Activated B cell treated with CpG ODN at 0.5 μM for 24 hours (primary cell): ENCODE results near the gene NAALADL2. TPM values are rescaled to one million over a fixed set of nuclear protein-coding genes. Genes with fewer than 3 reads are reported as not detected.

Experiments used
- ATAC-seq: fragments of 200-7000 bp; cut with Tn5 transposase; one replicate; pipeline ENCODE4 v1.10.0; 2021; ENCODE audit warnings: low read depth, mild to moderate bottlenecking, moderate library complexity
- CTCF ChIA-PET: fragments of 350-600 bp; sonication (Branson Sonifier 250); formaldehyde crosslinking; loops from one replicate; lab custom pipeline; 2021; ENCODE audit warnings: antibody characterized with exemption; lab: Charles Lee
- POLR2A ChIA-PET: fragments of 350-600 bp; sonication (Branson Sonifier 250); formaldehyde crosslinking; loops from one replicate; lab custom pipeline; 2021; ENCODE audit warnings: antibody characterized with exemption; lab: Charles Lee
- DNase-seq: peaks from one replicate; pipeline ENCODE4 v3.0.0; 2022
- H3K27ac Mint-ChIP-seq: one replicate; pipeline ENCODE4 v1.8.0; 2020; ENCODE audit warnings: mixed read lengths
- H3K27me3 Mint-ChIP-seq: one replicate; pipeline ENCODE4 v1.8.0; 2021; ENCODE audit warnings: mixed read lengths
- H3K36me3 Mint-ChIP-seq: one replicate; pipeline ENCODE4 v1.8.0; 2021; ENCODE audit warnings: low read depth, mixed read lengths
- H3K4me1 Mint-ChIP-seq: one replicate; pipeline ENCODE4 v1.8.0; 2021; ENCODE audit warnings: mixed read lengths
- H3K4me3 Mint-ChIP-seq: one replicate; pipeline ENCODE4 v1.8.0; 2020; ENCODE audit warnings: mild to moderate bottlenecking, mixed read lengths
- H3K9me3 Mint-ChIP-seq: one replicate; pipeline ENCODE4 v1.8.0; 2020; ENCODE audit warnings: mixed read lengths
- intact Hi-C: fragments of 100-400 bp; cut with micrococcal nuclease; formaldehyde crosslinking; loops from one replicate; pipeline ENCODE4 v1.15.1; 2024
- total RNA-seq: library from RNA; stranded (reverse); gene quantifications from 2 replicates; pipeline ENCODE4 v1.2.3, GENCODE V29; 2022
- TF ChIP-seq, protein P1 (sequence below): fragments of 200-600 bp; IDR thresholded peaks from one replicate; pipeline ENCODE4 v1.8.0; 2022; ENCODE audit warnings: antibody characterized with exemption, mild to moderate bottlenecking

The NAALADL2 gene
- total RNA-seq, 1 donor from 2014 or later, result not detected

DNA sequence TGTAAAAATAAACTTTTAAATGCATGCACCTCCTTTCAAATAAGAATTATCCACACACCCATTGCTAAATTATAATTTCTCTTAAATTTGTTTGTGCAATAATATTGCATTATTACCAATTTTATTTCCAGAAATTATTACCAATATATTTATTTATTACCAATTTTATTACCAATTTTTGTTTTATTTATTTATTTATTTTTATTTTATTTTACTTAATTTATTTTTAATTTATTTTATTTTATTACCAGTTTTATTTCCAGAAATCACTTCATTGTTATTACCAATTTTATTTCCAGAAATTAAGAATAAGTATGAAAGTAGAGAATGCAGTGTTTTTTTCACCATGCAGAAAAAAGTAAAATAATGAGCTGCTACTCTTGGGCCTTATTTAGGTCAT is 525.4 kb downstream of the NAALADL2 start:
- Mint-ChIP-seq H3K9me3 (no peaks in the 10 kb centered on the region), H3K36me3 (no peaks in the 10 kb centered on the region), H3K4me1 (no peaks in the 10 kb centered on the region), H3K27me3 (no peaks in the 10 kb centered on the region), H3K27ac (no peak overlapping the region), H3K4me3 (no peak overlapping the region)
- DNase-seq, result no peak
- TF ChIP-seq, protein P1, sequence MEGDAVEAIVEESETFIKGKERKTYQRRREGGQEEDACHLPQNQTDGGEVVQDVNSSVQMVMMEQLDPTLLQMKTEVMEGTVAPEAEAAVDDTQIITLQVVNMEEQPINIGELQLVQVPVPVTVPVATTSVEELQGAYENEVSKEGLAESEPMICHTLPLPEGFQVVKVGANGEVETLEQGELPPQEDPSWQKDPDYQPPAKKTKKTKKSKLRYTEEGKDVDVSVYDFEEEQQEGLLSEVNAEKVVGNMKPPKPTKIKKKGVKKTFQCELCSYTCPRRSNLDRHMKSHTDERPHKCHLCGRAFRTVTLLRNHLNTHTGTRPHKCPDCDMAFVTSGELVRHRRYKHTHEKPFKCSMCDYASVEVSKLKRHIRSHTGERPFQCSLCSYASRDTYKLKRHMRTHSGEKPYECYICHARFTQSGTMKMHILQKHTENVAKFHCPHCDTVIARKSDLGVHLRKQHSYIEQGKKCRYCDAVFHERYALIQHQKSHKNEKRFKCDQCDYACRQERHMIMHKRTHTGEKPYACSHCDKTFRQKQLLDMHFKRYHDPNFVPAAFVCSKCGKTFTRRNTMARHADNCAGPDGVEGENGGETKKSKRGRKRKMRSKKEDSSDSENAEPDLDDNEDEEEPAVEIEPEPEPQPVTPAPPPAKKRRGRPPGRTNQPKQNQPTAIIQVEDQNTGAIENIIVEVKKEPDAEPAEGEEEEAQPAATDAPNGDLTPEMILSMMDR, result no peak
- ChIA-PET CTCF (no interaction called here), POLR2A (no interaction called here)
- ATAC-seq, result no peak
- intact Hi-C loops, result no loop called here

DNA sequence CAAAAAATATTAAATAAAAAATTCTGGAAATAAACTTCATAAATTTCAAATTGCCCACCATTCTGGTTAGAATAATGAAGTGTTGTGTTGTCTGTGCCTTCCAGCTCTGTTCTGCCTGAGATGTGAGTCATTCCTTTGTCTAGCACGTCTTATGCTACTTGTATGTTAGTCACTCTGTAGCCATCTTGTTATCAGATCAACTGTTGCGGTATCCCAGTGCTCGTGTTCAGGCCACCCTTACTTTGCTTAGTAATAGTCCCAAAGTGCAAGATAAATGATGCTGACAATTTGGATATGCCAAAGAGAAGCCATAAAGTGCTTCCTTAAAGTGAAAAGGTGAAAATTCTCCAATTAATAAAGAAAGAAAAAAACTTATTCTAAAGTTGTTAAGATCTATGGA is 527.5 kb downstream of the NAALADL2 start:
- no peak overlapping the region for H3K27ac Mint-ChIP-seq
- H3K9me3 Mint-ChIP-seq, result no peaks in the 10 kb centered on the region
- no peak overlapping the region for H3K4me3 Mint-ChIP-seq
- no peaks in the 10 kb centered on the region for H3K36me3 Mint-ChIP-seq
- TF ChIP-seq, protein P1, result no peak
- ChIA-PET POLR2A (no interaction called here), CTCF (no interaction called here)
- no peaks in the 10 kb centered on the region for H3K27me3 Mint-ChIP-seq
- H3K4me1 Mint-ChIP-seq, result no peaks in the 10 kb centered on the region
- ATAC-seq (no peak), DNase-seq (no peak)
- intact Hi-C loops, result no loop called here

DNA sequence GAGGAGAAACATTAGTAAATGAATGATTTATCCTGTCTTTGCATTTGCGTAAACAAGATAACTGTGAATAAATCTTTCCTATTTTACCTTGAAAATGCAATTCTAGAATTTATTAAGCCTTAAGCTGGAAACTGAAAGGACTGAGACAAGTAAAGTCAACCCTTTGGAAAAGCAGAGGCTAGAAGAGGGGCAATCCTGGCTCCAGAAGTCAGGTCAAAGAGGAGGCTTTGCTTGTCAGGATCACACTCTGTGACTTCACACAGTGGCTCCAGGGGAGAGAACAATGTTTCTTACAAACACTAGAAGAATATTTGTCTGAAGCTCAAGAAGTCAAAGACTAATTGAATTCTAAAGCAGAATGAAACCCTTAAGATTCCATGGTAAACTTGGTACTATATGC is 530.4 kb downstream of the NAALADL2 start:
- DNase-seq (no peak), ATAC-seq (no peak)
- no peaks in the 10 kb centered on the region for H3K27me3 Mint-ChIP-seq

DNA sequence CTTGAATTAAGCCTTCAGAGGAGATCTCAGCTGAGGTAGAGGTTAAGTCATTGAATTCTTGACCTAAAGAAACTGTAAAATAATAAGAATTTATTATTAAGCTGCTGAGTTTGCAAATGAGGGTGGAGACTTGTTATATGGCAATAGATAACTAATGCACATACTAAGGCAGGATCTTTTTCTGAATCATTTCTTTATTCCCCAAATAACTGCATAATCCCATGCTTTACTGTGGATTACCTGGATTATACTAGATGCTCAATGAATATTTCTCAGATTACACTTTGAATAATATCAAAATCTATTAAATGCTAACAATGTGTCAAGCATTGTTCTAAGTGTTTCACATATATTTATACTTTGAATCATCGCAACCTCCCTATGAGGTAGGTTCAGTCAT is 532.5 kb downstream of the NAALADL2 start:
- intact Hi-C loops, result no loop called here
- Mint-ChIP-seq H3K4me3 (no peak overlapping the region), H3K27me3 (no peaks in the 10 kb centered on the region), H3K27ac (no peak overlapping the region), H3K36me3 (no peaks in the 10 kb centered on the region), H3K9me3 (peaks cover 4% of the 10 kb centered on the region), H3K4me1 (no peaks in the 10 kb centered on the region)
- ATAC-seq (no peak), DNase-seq (no peak)
- ChIA-PET CTCF (no interaction called here), POLR2A (no interaction called here)
- TF ChIP-seq, protein P1, result no peak

More for the DNA sequence above, 530.4 kb downstream of the NAALADL2 start:
- H3K4me3 Mint-ChIP-seq, result no peak overlapping the region
- no peaks in the 10 kb centered on the region for H3K36me3 Mint-ChIP-seq
- intact Hi-C loops, result no loop called here
- TF ChIP-seq, protein P1, result no peak
- ChIA-PET POLR2A (no interaction called here), CTCF (no interaction called here)
- H3K4me1 Mint-ChIP-seq, result no peaks in the 10 kb centered on the region
- H3K27ac Mint-ChIP-seq, result no peak overlapping the region
- peaks cover 3% of the 10 kb centered on the region for H3K9me3 Mint-ChIP-seq

DNA sequence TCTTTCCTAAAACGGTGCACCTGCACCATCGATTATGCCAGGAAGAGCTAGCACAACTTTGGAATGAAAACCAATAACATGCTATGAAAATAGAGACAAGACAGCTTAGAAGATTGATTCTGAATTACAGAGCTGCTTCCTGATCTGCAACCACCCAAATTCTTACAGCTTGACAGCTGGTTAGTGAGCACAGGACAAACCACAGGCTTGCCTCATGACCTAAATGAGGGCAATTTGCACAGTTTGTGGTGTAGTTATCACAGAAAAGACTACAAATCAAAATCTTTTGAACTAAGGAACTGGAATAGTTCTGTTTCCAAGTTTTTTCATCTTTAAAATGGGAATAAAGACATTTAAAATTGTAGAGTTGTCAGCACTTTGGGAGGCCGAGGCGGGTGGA is 533.5 kb downstream of the NAALADL2 start:
- ATAC-seq, result no peak
- CTCF ChIA-PET, result no interaction called here
- H3K4me3 Mint-ChIP-seq, result no peak overlapping the region
- DNase-seq, result no peak
- TF ChIP-seq, protein P1, result no peak
- no peaks in the 10 kb centered on the region for H3K27me3 Mint-ChIP-seq
- intact Hi-C loops, result no loop called here
- H3K4me1 Mint-ChIP-seq, result no peaks in the 10 kb centered on the region
- POLR2A ChIA-PET, result no interaction called here
- H3K36me3 Mint-ChIP-seq, result no peaks in the 10 kb centered on the region
- H3K9me3 Mint-ChIP-seq, result peaks cover 4% of the 10 kb centered on the region
- H3K27ac Mint-ChIP-seq, result no peak overlapping the region
